Mammary epithelial cell (primary cell): Measurements from ENCODE around the gene SRSF5.

Experiments
- CTCF ChIP-seq, 2 donors: IDR thresholded peaks in 1 of 2; conservative IDR thresholded peaks in 1 of 2; 2 replicates each; pipeline ENCODE4 v1.5.1; 2011 to 2012; ENCODE audit warnings: inconsistent platforms in 2 of 2, low read length in 2 of 2, mild to moderate bottlenecking in 2 of 2, control low read depth in 1 of 2, low read depth in 1 of 2; ENCODE audit not compliant: insufficient read depth in 1 of 2; ENCODE audit errors: extremely low read depth in 1 of 2
- EZH2 ChIP-seq: IDR thresholded peaks from 2 replicates; pipeline ENCODE4 v1.6.1; 2012; ENCODE audit warnings: low read length, inconsistent platforms, borderline replicate concordance

GRCh38 chr14:69812711-69813110, 45.8 kb downstream of the SRSF5 start:
- TF ChIP-seq CTCF (conservative IDR thresholded peaks at IDR 0.05 in 1 of 2, IDR thresholded peaks at IDR 0.05 in 1 of 2; ENCODE audit: extremely low read depth in 1 of 2, insufficient read depth in 1 of 2, low read depth in 1 of 2, low read length in 2 of 2) (peak; percentile 4 to 6), EZH2 (no peak)
